Measurements from ENCODE around the gene CORO1C.
"Not testable (repeated sequence)": the region's sequence is repeated elsewhere in the genome, so short reads cannot be mapped to it uniquely, and the experiment has no call there.

Gene CORO1C

DNA sequence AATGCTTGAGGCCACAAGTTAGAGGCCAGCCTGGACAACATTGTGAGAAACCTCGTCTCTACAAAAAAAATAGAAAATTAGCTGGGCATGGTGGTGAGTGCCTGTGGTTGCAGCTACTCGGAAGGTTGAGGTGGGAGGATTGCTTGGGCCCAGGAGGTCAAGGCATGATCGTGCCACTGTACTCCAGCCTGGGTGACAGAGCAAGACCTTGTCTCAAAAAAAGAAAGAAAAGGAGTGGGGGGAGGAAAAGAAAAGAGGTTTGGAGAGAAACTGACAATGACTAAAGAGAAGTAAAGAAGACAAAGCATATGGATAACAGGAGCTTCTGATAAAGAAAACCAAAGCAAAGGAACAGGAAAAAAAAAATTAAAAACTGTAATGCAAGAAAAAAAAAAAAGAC, 60.2 kb downstream of the CORO1C start:
- no peak for FAIRE-seq

DNA sequence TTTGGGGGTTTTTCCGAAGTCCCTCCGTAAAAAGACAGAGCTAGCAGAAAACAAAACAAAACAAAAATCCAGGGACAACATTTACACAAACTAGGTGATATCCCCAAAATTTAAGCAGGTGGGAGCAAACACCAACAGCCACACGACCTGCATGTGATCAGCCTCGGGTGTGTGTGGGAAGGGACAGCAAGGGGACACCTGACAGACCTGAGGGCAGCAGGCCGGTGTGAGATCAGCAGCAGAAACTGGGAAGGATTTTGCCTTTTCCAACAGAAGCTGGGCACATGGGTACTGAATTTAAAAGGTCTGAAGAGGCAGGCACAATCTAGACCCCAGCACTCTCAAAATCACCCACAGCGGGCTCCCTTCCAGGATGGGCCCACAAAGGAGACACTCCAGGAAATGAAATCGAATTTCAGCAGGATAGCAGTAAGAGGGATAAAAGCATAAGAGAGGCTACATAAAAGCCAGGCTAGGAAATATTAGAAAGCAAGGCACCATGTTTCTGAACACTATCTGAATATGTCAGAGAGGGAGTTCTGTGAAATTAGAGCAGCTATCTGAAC, 61.2 kb downstream of the CORO1C start:
- no peak for FAIRE-seq

DNA sequence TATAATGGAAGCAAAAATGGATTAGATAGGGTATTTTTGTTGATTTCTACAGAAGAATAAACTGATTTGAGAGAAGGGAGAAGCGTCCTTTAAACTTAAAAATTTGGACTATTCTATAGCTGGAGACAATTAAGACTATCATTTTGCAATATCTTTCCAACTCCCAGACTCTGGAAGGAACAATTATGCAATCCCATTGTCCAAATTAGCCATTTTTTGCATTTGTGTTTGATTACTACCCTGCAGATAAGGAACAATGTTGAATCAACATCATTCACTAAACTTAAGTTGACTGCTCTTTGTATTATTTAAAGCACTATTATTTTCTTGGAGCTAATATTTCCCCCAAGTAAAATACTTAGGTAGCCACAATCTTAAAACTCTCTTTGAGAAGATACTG, 62.8 kb downstream of the CORO1C start:
- no peak for FAIRE-seq

DNA sequence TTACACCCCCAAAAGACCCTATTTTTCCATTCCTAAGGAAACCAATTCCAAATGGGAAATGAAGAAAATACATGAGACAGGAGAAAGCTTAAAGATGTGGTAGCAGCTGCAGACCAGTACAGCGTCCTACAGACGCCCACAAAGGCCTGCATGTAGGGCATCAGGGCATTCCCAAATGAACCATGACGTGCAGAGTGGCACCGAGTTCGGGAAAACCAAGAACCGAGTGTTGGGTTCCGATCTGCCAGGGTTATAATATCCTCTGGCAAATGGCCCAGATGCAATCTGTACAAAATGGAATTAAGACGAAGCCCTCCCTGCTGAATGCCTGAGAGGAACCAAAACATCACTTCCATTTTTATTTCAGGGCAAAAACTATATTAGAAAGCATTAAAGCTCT, 63.3 kb downstream of the CORO1C start:
- no peak for FAIRE-seq

DNA sequence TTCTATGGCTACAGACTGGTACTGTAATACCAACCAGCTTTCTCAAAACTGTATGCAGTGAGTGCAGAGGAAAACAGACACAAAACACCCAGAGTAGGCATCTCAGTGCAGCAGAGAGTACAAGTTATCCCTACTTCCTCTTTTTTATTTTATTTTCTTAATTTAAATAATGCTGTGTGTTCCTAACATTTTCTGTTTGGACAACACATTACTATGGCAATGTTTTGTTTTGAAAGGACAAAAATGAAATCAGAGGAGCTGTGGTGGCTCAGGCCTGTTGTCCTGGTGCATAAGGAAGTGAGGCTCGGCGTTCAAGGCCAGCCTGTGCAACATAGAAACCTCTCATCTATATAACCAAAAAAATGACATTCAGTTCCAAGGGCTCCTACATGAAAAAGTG, 64.0 kb downstream of the CORO1C start:
- no peak for FAIRE-seq

DNA sequence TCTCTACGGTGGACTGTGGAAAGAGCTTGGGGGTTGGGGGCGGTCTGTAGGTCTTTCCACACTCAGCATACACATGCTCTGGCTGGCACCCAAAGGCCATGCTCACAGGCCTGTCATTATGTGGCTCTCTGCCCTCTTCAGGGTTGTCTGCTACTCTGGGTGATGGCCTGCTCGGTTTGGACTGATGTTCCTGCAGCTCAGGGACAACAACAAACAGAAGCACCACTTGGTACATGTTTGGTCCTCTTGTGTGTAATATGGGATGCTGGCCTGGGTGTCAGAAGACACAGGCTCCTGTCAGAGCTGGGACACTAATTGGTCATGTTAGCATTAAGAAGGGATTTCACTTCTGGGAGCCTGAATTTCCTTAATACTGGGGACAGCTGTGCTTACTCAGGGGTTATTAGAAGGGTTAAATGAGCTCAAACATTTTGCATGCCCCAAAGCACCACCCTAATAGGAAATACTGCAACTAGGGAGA, 64.9 kb downstream of the CORO1C start:
- no peak for FAIRE-seq

DNA sequence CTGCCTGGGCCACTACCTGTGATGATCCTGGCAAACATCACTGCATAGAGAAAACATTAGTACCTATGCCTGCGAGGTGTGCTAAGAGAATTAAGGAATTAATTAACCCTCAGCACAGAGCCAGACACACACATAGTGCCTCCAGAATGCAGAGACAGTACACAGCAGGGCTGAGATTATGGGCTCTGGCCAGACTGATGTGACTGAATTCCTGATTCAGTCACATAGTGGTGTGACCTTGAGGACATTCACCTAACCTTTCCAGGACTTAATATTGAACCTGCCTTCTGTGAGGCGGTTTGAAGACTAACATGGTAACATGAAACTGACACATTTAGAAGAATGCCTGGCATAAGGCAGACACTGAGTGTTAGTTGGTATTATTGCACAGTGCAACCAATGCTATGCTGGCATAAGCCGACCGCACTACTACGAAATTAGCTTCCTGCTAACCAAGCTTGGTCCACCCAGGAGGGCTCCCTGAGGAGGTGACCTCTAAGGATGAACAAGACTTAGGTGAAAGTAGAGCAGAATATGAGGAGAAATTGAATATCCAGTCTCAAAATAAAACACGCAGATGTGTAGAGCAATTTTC, 65.6 kb downstream of the CORO1C start:
- FAIRE-seq: no peak

DNA sequence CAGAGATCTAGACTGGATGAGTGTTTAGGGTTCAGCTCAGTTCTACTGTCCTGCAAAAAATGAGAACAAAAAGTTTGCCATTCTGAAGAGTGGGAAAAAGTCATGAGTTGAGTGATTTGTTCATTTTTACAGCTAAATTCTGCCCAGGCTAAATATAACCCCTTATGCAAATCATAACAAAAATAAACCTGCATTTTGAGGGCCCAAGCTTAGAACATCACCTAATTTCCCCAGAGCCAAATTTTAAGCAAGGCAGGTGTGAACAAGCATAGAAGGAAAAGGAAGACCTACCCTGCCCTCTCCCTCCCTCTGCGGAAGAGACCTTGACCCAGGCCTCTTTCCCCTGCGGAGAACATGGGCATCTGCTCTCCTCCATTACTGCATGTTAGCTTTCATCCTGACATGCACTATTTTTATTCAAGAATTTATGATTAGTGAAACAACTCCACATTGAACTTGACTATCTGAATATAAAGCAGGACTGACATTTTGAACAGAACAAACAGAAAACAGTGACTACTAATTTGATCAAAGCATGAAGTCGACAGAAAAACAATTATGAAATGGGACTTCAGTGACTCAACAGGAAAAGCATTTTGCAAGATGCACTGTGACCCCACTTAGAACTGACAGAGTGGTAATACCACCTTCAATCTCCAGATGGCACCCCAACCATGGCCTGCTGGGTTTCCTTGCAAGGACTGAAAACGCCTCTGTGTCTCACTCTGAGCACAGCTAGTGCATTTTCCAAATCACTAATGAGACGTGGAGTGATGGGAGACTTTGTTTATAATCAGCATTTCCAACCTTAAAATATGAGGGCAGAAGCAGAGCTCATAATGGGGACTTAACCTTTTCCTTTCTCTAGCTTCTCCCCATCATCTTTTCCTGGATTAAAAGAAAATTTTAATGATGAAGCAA, 66.7 kb downstream of the CORO1C start:
- FAIRE-seq: peak; percentile 36

DNA sequence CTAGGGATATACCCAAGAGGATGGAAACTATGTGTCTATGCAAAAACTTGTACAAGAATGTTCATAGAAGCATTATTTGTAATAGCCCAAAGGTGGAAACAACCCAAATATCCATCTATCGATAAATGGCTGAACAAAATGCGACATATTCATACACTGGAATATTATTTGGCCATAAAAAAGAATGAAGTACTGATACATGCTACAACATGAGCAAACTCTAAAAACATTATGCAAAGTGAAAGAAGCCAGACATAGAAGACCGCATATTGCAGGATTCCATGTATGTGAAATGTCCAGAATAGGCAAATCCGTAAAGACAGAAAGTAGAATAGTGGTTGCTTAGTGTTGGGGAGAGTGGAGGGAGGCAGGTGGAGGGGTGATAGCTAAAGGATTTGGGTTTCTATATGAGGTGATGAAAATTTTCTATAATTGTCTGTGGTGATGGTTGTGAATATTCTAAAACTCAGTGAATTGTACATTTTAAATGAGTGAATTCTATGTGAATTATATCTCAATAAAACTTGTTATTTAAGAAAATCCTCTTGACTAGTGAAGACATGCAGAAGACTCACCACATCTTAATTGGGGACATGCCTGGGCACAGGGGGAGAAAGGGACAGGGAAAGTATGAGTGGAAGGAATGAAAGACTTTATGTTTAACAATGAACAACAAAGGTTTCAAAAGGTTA, 67.8 kb downstream of the CORO1C start:
- FAIRE-seq: no peak

DNA sequence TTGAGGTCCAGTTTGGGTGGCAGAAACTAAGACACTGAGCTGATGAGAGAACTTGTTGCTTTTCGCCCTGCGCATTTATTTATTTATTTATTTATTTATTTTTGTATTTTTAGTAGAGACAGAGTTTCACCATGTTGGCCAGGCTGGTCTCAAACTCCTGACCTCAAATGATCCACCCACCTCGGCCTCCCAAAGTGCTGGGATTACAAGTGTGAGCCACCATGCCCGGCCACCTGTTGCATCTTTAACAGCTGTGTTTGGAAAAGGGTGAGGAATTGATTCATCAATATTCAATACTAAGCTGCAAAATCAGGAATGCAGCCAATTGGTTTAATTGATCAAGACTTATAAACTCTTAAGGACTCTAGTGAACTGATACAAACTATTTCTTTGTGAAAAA, 73.2 kb downstream of the CORO1C start:
- FAIRE-seq: not testable (repeated sequence)

DNA sequence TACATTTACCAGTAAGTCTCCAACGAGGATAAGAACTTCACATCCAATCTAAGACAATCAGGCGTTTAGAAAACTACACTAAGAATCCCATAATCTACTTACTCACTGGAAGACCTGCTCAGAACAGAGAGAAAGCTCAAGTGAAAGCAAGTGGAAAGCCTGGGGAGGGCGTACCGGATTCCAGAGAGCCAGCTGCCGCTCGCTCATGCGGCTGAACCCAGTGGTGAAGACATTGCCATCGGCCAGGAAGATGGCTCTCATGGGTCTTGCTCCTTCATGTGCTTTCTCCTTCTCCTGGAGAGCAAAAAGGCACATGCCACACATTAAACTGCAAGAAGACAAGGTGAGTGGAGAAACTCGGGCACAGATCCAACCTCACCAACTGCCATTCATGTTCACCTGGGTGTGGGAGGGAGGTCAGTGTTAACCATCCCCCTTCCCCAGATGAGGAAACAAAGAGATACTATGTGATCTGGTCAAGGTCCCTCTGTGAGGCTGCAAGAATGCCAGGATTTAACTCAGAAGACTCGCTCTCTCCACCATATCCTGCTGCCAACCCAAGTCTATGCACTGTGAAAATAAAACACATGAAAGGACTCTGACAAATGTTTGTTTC, 74.1 kb downstream of the CORO1C start:
- no peak for FAIRE-seq

DNA sequence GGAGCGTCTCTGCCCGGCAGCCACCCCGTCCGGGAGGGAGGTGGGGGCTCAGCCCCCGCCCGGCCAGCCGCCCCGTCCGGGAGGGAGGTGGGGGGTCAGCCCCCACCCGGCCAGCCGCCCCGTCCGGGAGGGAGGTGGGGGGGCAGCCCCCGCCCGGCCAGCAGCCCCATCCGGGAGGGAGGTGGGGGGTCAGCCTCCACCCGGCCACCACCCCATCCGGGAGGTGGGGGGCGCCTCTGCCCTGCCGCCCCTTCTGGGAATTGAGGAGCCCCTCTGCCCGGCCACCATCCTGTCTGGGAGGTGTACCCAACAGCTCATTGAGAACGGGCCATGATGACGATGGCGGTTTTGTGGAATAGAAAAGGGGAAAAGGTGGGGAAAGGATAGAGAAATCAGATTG, 75.1 kb downstream of the CORO1C start:
- not testable (repeated sequence) for FAIRE-seq

DNA sequence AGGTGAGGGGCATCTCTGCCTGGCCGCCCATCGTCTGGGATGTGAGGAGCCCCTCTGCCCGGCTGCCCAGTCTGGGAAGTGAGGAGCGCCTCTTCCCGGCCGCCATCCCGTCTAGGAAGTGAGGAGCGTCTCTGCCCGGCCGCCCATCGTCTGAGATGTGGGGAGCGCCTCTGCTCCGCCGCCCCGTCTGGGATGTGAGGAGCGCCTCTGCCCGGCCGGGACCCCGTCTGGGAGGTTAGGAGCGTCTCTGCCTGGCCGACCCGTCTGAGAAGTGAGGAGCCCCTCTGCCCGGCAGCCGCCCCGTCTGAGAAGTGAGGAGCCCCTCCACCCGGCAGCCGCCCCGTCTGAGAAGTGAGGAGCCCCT, 75.5 kb downstream of the CORO1C start:
- FAIRE-seq: not testable (repeated sequence)

DNA sequence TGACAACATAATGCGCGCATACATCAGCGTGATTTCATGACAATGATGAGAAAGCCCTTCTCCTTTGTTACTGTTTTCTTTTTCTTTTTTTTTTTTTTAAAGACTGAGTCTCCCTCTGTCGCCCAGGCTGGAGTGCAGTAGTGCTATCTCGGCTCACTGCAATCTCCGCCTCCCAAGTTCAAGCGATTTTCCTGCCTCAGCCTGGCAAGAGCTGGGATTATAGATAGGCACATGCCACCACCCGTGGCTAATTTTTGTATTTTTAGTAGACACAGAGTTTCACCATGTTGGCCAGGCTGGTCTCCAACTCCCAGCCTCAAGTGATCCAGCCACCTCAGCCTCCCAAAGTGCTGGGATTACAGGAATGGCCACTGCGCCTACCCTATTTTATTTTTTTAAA, 76.7 kb downstream of the CORO1C start:
- FAIRE-seq: not testable (repeated sequence)

DNA sequence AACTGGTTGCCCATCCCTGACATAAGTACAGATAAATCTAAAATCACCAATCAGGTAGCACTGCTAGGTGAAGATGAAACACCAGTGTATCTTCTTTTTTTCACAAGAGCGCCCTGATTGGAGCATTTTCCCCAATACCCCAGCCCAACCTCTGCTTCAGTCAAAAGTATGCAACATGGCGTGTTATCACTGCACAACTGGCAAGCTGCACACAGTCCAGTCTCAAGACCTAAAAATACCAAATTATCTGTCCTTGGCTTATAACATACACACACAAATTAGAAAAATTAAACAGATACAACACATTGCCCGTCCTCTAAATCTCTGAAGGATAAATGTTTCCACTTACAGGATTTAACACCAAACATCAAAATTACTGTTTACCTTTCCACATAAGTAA, 77.4 kb downstream of the CORO1C start:
- FAIRE-seq: no peak

DNA sequence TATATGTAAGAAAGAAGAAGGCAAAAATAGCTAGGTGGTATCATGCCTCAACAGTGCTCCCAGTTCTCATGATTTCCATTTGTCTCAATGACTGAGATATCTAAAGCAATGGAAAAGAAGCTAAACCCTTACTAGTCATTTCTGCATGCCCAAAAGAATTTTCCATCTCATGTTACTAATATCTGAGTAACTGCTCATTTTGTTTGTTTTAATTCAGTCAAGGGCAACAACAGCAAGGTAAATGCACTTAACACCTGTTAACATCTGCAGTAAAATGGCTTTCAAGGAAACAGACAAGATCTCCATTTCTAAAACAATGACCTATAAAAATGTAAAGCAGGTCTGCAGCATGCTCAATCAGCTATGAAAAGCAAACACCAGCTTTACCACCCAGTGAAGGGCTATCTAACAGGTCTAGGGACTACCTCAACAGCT, 78.2 kb downstream of the CORO1C start:
- FAIRE-seq: no peak

DNA sequence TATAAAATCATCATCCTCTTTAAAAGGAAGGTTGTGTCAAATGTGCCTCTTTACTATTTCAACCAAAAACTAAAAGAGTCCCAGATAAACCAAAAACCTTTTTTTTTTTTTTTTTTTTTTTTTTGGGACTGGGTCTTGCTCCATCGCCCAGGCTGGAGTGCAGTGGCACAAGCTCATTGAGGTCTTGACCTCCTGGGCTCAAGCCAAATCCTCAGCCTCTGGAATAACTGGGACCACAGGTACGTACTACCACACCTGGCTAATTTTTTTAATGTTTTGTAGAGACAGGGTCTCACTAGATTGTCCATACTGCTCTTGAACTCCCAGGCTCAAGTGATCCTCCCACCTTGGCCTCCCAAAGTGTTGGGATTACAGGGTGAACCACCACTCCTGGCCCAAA, 81.2 kb downstream of the CORO1C start:
- FAIRE-seq: no peak

DNA sequence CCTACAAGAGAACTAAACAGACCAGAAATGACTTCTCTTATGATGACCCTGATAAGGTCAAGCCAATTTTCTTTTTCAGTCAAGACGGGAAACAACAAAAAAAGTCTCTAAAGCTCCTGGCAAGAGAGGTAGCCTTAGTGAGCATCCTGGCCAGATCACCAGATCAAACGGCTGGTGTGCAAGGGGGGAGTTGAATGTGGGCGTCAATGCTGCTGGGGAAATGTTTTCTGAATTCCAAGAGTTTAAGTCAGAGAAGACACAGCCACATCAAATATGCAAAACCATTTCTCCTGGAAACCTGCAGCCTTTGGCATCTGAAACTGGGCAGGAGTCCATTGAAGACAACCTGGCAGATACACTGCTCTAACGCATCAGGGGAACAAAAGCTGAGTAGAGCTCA, 81.6 kb downstream of the CORO1C start:
- no peak for FAIRE-seq

DNA sequence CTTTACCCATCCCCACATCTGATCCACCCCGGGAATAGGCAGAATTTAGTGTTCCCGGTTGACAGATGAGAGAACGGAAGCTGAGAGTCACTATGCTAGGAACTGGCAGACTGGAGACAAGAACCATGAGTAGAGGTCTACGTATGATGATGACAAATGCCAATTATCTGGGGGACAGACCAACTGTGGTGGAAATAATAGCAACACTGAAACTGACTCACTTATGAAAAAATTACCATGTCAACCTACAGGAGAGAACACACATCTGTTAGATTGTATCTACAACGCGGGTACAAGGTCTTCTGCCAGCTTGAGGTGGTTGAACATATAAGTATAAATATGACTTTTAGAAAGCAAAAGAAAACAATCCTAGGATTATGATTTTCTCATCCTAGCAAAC, 82.2 kb downstream of the CORO1C start:
- FAIRE-seq: no peak

DNA sequence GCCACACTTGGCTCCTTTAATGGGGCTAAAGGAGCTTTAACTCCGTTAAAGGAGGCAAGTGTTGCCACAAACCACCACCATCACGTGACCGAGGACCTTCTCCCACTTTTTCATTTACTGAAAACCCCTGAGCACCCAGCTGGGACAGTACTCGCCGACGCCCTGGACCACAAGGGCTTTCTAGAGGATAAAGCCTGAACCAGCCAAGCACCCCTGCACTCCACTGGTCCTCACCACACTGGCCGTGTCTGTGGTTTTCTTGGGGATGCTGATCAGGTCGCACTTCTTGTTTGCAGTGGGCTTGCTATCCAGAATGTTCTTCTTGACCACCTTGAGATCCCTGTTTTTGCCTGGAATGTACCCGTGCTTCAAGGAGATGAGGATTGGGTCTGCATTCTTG, 82.9 kb downstream of the CORO1C start:
- no peak for FAIRE-seq

DNA sequence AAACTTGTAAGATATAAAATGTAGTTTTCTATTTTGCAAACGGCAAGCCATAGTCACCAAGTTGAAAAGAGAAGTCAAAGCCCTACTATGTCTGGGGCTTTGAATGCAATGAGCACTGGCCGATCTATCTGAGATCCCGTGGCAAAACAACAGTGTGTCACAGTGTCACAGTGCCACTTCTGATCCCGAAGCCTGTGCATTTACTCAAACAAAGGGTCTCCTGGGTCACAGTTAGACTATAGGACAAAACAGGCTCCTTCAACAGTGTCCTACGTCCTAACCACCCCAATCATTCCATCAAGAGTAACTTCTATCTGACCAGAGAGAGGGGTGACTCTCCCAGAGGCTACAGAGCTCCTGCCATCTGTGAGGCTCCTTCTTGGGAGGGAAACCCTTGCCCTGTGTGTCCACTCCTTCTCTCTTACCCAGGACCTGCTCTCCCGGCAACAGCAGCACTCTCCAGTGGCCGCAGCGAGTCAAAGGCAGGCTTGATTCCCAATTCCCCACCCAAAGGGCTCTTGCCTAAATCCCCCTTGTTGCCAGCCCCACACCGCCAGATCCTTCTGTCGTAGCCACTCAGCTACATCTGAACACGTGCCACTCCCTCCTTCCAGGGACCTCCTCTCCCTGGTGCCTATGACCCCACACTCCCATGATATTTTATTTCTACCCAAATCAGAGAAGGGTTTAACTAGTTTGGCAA, 83.6 kb downstream of the CORO1C start:
- no peak for FAIRE-seq

All from TTC549 (cell line).